Measurements from ENCODE around the gene GFRA1. TPM values are rescaled to one million over a fixed set of nuclear protein-coding genes. Genes with fewer than 3 reads are reported as not detected.

The GFRA1 gene
- total and polyA plus RNA-seq, 7 donors: under 0.01 to 115 (median 38.9) TPM

DNA sequence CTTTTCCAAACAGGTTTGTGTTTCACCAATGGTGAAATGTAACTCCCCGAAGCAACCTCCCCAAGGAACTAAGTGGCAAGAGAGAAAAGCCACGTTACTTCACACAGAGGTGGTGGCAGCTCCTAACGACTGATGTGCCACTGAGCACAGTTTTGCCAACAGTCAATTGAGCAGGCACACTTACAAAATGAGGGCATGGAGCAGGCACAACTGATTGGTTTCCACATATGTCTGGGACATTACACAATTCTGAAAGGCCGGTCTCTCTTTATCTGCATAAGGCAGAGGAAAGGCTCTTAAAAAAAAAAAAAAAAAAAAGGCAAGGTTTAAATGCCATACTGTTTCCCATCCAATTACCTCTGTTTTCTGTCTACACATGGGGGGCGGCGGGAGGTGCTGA lies 86.7 kb downstream of the GFRA1 start:
- 82 to 87% methylated on average over 6 of the region's 6 CpGs for WGBS, 2 donors
- intact Hi-C loops (cut with DNase I): no loop called here
- H3K27ac ChIP-seq: no peak overlapping the region
- H3K4me1 ChIP-seq: no peaks in the 10 kb centered on the region
- no peaks in the 10 kb centered on the region for H3K9me3 ChIP-seq
- H3K4me3 ChIP-seq: no peak overlapping the region
- no peaks in the 10 kb centered on the region for H3K27me3 ChIP-seq
- DNase-seq: no peak
- H3K36me3 ChIP-seq: no peaks in the 10 kb centered on the region
- no peak for TF ChIP-seq EP300 (IDR thresholded peaks at IDR 0.05)
- TF ChIP-seq, protein P1, sequence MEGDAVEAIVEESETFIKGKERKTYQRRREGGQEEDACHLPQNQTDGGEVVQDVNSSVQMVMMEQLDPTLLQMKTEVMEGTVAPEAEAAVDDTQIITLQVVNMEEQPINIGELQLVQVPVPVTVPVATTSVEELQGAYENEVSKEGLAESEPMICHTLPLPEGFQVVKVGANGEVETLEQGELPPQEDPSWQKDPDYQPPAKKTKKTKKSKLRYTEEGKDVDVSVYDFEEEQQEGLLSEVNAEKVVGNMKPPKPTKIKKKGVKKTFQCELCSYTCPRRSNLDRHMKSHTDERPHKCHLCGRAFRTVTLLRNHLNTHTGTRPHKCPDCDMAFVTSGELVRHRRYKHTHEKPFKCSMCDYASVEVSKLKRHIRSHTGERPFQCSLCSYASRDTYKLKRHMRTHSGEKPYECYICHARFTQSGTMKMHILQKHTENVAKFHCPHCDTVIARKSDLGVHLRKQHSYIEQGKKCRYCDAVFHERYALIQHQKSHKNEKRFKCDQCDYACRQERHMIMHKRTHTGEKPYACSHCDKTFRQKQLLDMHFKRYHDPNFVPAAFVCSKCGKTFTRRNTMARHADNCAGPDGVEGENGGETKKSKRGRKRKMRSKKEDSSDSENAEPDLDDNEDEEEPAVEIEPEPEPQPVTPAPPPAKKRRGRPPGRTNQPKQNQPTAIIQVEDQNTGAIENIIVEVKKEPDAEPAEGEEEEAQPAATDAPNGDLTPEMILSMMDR (IDR thresholded peaks at IDR 0.05): no peak
- TF ChIP-seq POLR2AphosphoS5 (IDR thresholded peaks at IDR 0.05): no peak
- TF ChIP-seq POLR2A (IDR thresholded peaks at IDR 0.05): no peak

GRCh38 chr10:116185199-116185867 lies 87.7 kb downstream of the GFRA1 start:
- Histone ChIP-seq H3K9me3 (no peaks in the 10 kb centered on the region), H3K27me3 (no peaks in the 10 kb centered on the region), H3K4me1 (no peaks in the 10 kb centered on the region), H3K4me3 (no peak overlapping the region), H3K27ac (no peak overlapping the region), H3K36me3 (no peaks in the 10 kb centered on the region)
- TF ChIP-seq, protein P1 (IDR thresholded peaks at IDR 0.05): no peak
- no peak for TF ChIP-seq POLR2AphosphoS5 (IDR thresholded peaks at IDR 0.05)
- no peak for TF ChIP-seq POLR2A (IDR thresholded peaks at IDR 0.05)
- TF ChIP-seq EP300 (IDR thresholded peaks at IDR 0.05): no peak
- intact Hi-C loops (cut with DNase I): no loop called here
- 61 to 69% methylated on average over 7 of the region's 7 CpGs for WGBS, 2 donors
- DNase-seq: no peak

DNA sequence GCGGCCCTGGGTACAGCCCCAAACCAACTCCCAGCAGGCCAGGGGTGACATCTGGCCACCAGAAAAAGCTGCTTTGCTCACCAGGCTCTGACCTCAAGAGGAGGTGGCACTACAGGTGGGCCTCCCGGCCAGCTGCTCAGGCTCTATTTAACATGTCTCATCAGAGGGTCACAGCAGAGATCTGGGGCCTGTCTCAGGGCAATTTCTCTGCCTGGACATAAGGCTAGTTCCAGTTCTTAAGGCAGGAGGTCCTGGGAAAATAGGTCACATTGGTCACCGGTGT lies 88.6 kb downstream of the GFRA1 start:
- Histone ChIP-seq H3K4me3 (no peak overlapping the region), H3K27me3 (no peaks in the 10 kb centered on the region), H3K27ac (no peak overlapping the region), H3K9me3 (no peaks in the 10 kb centered on the region), H3K4me1 (no peaks in the 10 kb centered on the region), H3K36me3 (no peaks in the 10 kb centered on the region)
- WGBS, 2 donors: 70 to 85% methylated on average over 3 of the region's 3 CpGs
- no peak for DNase-seq
- TF ChIP-seq POLR2A (IDR thresholded peaks at IDR 0.05) (no peak), EP300 (IDR thresholded peaks at IDR 0.05) (no peak), POLR2AphosphoS5 (IDR thresholded peaks at IDR 0.05) (no peak)
- TF ChIP-seq, protein P1 (IDR thresholded peaks at IDR 0.05): no peak
- intact Hi-C loops (cut with DNase I): no loop called here

GRCh38 chr10:116183733-116184511 lies 89.1 kb downstream of the GFRA1 start:
- TF ChIP-seq POLR2A (IDR thresholded peaks at IDR 0.05) (no peak), POLR2AphosphoS5 (IDR thresholded peaks at IDR 0.05) (no peak), EP300 (IDR thresholded peaks at IDR 0.05) (no peak)
- TF ChIP-seq, protein P1 (IDR thresholded peaks at IDR 0.05): no peak
- intact Hi-C loops (cut with DNase I): no loop called here
- DNase-seq: no peak
- Histone ChIP-seq H3K27me3 (no peaks in the 10 kb centered on the region), H3K4me1 (no peaks in the 10 kb centered on the region), H3K36me3 (no peaks in the 10 kb centered on the region), H3K4me3 (no peak overlapping the region), H3K9me3 (no peaks in the 10 kb centered on the region), H3K27ac (no peak overlapping the region)
- 29 to 55% methylated on average over 5 of the region's 5 CpGs for WGBS, 2 donors
